Smooth muscle cell (in vitro differentiated cells): ENCODE measurements around the gene GRIK4. TPM values are rescaled to one million over a fixed set of nuclear protein-coding genes. Genes with fewer than 3 reads are reported as not detected.
"Not testable (repeated sequence)": the region's sequence is repeated elsewhere in the genome, so short reads cannot be mapped to it uniquely, and the experiment has no call there.

Source experiments
- DNase-seq: peaks from one replicate; lab custom pipeline; 2025; ENCODE audit not compliant: unreplicated experiment; lab: John Stamatoyannopoulos, UW
- H2AFZ ChIP-seq: fragments of 200-600 bp; sonication (generic); 2 replicates; pipeline ENCODE4 v1.6.0; 2016; ENCODE audit warnings: antibody characterized with exemption, low read depth, mild to moderate bottlenecking
- H3F3A ChIP-seq: fragments of 200-600 bp; sonication (generic); 2 replicates; pipeline ENCODE4 v1.6.0; 2017; ENCODE audit warnings: antibody characterized with exemption, low read depth
- H3K27ac ChIP-seq: fragments of 200-600 bp; sonication (generic); 2 replicates; pipeline ENCODE4 v1.5.1; 2016; ENCODE audit warnings: low read depth, mild to moderate bottlenecking
- H3K27me3 ChIP-seq: fragments of 200-600 bp; sonication (generic); 2 replicates; pipeline ENCODE4 v1.6.1; 2016; ENCODE audit warnings: low read depth, mild to moderate bottlenecking
- H3K36me3 ChIP-seq: fragments of 200-600 bp; sonication (generic); 2 replicates; pipeline ENCODE4 v1.5.1; 2016; ENCODE audit warnings: low read depth
- H3K4me1 ChIP-seq: fragments of 200-600 bp; sonication (generic); 2 replicates; pipeline ENCODE4 v1.5.1; 2016; ENCODE audit warnings: low read depth
- H3K4me2 ChIP-seq: fragments of 200-600 bp; sonication (generic); 2 replicates; pipeline ENCODE4 v1.6.0; 2016; ENCODE audit warnings: mild to moderate bottlenecking
- H3K4me3 ChIP-seq: fragments of 200-600 bp; sonication (generic); 2 replicates; pipeline ENCODE4 v1.5.1; 2016; ENCODE audit warnings: mild to moderate bottlenecking
- H3K79me2 ChIP-seq: fragments of 200-600 bp; sonication (generic); 2 replicates; pipeline ENCODE4 v1.6.0; 2016; ENCODE audit warnings: low read depth, mild to moderate bottlenecking
- H3K9ac ChIP-seq: fragments of 200-600 bp; sonication (generic); 2 replicates; pipeline ENCODE4 v1.6.0; 2016; ENCODE audit warnings: low read depth
- H3K9me3 ChIP-seq: fragments of 200-600 bp; sonication (generic); replicated peaks from 2 replicates; pipeline ENCODE4 v1.5.1; 2016; ENCODE audit warnings: low read depth
- H4K20me1 ChIP-seq: fragments of 200-600 bp; sonication (generic); 2 replicates; pipeline ENCODE4 v1.6.0; 2016; ENCODE audit warnings: low read depth
- CTCF ChIP-seq: fragments of 200-600 bp; sonication (generic); IDR thresholded peaks from 2 replicates; pipeline ENCODE4 v1.5.1; 2017; ENCODE audit warnings: borderline replicate concordance, mild to moderate bottlenecking, antibody characterized with exemption; ENCODE audit not compliant: insufficient read depth, poor library complexity, severe bottlenecking
- WGBS: methylation state at CpG from one replicate; pipeline ENCODE4 v1.1.7; 2016; ENCODE audit warnings: low lambda C conversion rate; 5-methylcytosine and 5-hydroxymethylcytosine counted together
- polyA plus RNA-seq: library from polyadenylated mRNA; unstranded; fragments of >200 nt; fragmentation: Nextera tagmentation; extraction: Ambion mirVana; gene quantifications from 2 replicates; pipeline ENCODE4 v1.2.1, GENCODE V29; 2016
- total RNA-seq: library from RNA; depleted of rRNA; stranded (reverse); fragments of >200 nt; gene quantifications from 2 replicates; pipeline ENCODE4 v1.2.3, GENCODE V29; 2014

The GRIK4 gene
- total and polyA plus RNA-seq, 2 experiments from 2014 or later, result not detected

GRCh38 chr11:121029813-121030445 lies 518.4 kb downstream of the GRIK4 start:
- no peak for TF ChIP-seq CTCF
- WGBS, result 74% methylated on average over 3 of the region's 3 CpGs
- H3K4me2 ChIP-seq, result no peak overlapping the region
- H3K4me3 ChIP-seq, result no peak overlapping the region
- no peaks in the 10 kb centered on the region for H3K36me3 ChIP-seq
- peaks cover 2% of the 10 kb centered on the region for H3K4me1 ChIP-seq
- no peak overlapping the region for H2AFZ ChIP-seq
- H3K27ac ChIP-seq, result no peak overlapping the region
- no peaks in the 10 kb centered on the region for H3F3A ChIP-seq
- no peak overlapping the region for H3K9ac ChIP-seq
- peaks cover 82% of the 10 kb centered on the region for H4K20me1 ChIP-seq
- H3K27me3 ChIP-seq, result no peaks in the 10 kb centered on the region
- no peaks in the 10 kb centered on the region for H3K9me3 ChIP-seq
- DNase-seq, result no peak
- peaks cover 45% of the 10 kb centered on the region for H3K79me2 ChIP-seq

- no peak overlapping the region for H3K4me3 ChIP-seq
- H3K9me3 ChIP-seq, result no peaks in the 10 kb centered on the region
- no peak overlapping the region for H3K9ac ChIP-seq
- peaks cover 2% of the 10 kb centered on the region for H3K4me1 ChIP-seq
- H3K79me2 ChIP-seq, result peaks cover 33% of the 10 kb centered on the region
- no peak overlapping the region for H2AFZ ChIP-seq
- peaks cover 86% of the 10 kb centered on the region for H4K20me1 ChIP-seq
- no peaks in the 10 kb centered on the region for H3K27me3 ChIP-seq
- H3K4me2 ChIP-seq, result no peak overlapping the region
- peaks cover 2% of the 10 kb centered on the region for H3F3A ChIP-seq
- no peaks in the 10 kb centered on the region for H3K36me3 ChIP-seq
- WGBS, result 96% methylated on average over 2 of the region's 2 CpGs
- DNase-seq, result no peak
- H3K27ac ChIP-seq, result no peak overlapping the region
- no peak for TF ChIP-seq CTCF
These were observed 519.6 kb downstream of the GRIK4 start for GRCh38 chr11:121031167-121031566.

GRCh38 chr11:121031648-121032047 lies 520.1 kb downstream of the GRIK4 start:
- not testable (repeated sequence) for H3K4me1 ChIP-seq, H3K4me3 ChIP-seq, H3K9me3 ChIP-seq, H3K27me3 ChIP-seq, H3K4me2 ChIP-seq, H3K9ac ChIP-seq, H3K36me3 ChIP-seq, H2AFZ ChIP-seq, H3K27ac ChIP-seq, H3F3A ChIP-seq, DNase-seq
- Histone ChIP-seq H4K20me1 (peaks cover 86% of the 10 kb centered on the region), H3K79me2 (peaks cover 28% of the 10 kb centered on the region)
- 94% methylated on average over 4 of the region's 4 CpGs for WGBS

GRCh38 chr11:121032546-121032945 lies 521.0 kb downstream of the GRIK4 start:
- no peaks in the 10 kb centered on the region for H3K9me3 ChIP-seq
- H3F3A ChIP-seq, result peaks cover 8% of the 10 kb centered on the region
- 84% methylated on average over 3 of the region's 3 CpGs for WGBS
- no peak overlapping the region for H3K4me3 ChIP-seq
- H3K27me3 ChIP-seq, result no peaks in the 10 kb centered on the region
- TF ChIP-seq CTCF, result no peak
- DNase-seq, result no peak
- peaks cover 86% of the 10 kb centered on the region for H4K20me1 ChIP-seq
- peaks cover 4% of the 10 kb centered on the region for H3K4me1 ChIP-seq
- no peaks in the 10 kb centered on the region for H3K36me3 ChIP-seq
- no peak overlapping the region for H3K9ac ChIP-seq
- H2AFZ ChIP-seq, result no peak overlapping the region
- H3K27ac ChIP-seq, result no peak overlapping the region
- H3K4me2 ChIP-seq, result no peak overlapping the region
- peaks cover 25% of the 10 kb centered on the region for H3K79me2 ChIP-seq
